GM21723 (cell line): ENCODE data around the gene C13orf42.

ENCODE experiments used
- ATAC-seq: cut with Tn5 transposase; IDR thresholded peaks from one replicate; pipeline ENCODE4 v1.9.1; 2021; ENCODE audit warnings: mild to moderate bottlenecking, moderate library complexity; ENCODE audit not compliant: unreplicated experiment

The C13orf42 gene

DNA sequence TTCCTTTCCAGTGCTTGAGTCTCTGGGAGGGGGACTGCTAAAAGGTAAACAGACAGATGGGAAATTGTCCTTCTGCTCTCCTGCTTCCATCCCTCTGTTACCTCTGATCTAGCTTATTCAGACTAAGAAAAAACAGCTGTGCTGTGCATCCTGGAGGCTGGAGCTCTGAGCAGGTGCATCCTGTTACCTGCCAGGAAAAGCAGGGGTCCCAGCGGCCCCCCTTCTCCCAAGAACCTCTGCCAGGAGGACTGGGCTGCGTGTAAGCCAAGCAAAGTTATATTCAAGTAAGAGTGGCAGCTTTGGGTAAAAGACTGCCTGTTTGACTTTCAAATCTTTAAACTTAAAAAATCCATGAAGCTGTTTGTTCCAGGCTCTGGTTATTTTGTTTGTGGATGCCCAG is 75.1 kb downstream of the C13orf42 start:
- ATAC-seq, result no peak

GRCh38 chr13:51035469-51035868 is 75.6 kb downstream of the C13orf42 start:
- ATAC-seq, result no peak

DNA sequence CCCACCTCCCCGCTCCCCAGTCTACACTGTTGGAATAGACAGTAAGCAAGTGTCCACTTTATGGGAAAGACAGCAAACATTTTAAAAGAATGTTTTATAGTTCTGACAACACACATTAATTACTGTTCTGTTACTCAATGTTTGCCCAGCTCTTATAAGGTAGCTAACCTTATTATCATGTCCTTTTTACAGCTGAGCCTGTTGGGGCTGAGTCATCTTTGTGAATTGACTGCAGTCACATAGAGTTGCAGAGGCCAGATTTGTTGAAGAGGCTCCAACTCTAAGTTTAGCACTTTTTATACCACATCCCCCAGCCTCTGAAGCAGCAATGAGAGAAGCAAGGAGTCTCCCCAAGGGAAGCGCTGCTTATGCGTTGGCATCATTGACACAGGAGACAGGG is 76.2 kb downstream of the C13orf42 start:
- no peak for ATAC-seq

DNA sequence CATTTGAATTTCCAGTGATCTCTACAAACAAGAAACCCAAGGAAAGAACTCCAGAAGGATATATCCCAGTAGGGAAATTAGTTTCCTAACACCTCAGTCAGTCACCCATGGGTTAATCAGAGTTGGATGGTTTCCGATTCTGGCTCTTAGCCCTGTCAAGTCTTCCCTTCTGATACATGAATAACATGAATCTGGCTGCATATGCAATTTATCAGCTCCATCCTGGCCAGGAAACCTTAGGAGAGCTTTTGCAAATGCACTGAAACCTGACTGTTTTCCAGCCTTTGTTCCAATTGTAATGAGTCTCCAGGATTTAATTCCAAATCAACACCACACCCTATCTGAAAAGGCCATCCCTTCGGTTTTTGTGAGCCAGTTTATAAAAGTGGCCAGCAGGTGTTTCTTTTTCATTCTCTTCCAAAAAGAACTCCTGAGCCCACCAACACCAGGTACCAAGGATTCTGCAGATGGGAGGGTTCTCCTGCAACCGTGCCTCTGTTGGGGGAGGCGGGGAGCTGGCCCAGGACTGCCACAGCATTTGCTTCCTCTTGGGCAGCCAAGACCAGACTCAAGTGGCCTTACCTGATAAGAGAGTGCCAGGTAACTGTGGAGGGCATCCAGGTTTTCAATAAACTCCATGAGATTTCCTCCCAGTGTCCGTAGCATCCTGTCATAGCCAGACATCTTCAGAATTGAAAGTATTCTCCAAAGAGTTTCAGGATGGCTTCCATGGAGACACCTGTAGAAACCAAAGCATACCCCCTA is 77.5 kb downstream of the C13orf42 start:
- no peak for ATAC-seq

DNA sequence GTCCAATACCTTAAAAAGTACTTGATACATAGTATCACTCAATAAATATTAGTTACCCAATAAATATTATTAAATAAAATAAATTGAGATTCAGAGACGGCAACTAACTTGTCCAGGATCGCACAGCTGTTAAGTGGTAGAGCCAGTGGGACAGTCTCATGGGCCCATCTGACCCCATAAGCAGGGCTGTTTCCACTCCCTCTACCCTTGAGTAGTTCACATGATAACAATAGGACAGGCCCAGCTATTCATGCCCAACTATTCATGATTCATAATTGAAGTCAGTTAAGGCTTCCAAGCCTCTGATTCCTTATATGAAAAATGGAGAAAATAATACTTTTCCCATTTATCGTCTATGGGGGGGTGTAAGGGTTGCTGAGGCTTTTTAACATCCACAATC is 78.2 kb downstream of the C13orf42 start:
- ATAC-seq, result no peak
